Measurements from ENCODE around the gene LRP8. TPM values are rescaled to one million over a fixed set of nuclear protein-coding genes. Genes with fewer than 3 reads are reported as not detected.

Gene LRP8
- total RNA-seq, 4 donors from 2014 or later: 0.36 to 4.2 (median 1.4) TPM

DNA sequence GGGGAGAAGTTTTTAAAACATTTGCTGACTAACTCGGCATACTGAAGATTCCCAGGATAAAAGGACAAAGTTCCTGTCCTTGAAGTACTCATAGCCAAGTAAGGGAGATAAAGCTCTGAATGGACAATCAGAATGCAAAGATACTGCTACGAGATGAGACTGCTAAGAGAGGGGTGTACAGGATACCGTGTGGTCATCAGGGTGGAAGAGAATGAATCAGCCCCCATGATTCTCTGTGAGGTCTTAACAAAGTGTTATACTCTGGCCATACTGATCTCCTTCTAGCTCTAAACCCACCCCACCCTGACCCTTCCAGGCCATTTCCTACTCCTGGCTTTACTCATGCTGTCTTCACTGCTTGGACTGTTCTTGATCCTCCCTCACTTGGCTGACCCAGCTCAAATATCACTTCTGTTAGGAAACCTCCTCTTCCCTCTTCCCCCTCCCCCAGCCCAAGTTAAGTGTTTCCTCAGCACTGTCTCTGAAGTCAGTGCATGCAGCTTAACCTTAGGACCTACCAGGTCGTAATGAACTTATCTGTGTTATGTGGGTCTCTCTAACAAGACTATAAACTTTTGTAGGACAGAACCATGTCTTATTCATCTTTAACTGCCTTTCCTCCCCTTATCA lies 73.7 kb downstream of the LRP8 start:
- no peaks in the 10 kb centered on the region for H3K36me3 ChIP-seq
- TF ChIP-seq, protein P1, sequence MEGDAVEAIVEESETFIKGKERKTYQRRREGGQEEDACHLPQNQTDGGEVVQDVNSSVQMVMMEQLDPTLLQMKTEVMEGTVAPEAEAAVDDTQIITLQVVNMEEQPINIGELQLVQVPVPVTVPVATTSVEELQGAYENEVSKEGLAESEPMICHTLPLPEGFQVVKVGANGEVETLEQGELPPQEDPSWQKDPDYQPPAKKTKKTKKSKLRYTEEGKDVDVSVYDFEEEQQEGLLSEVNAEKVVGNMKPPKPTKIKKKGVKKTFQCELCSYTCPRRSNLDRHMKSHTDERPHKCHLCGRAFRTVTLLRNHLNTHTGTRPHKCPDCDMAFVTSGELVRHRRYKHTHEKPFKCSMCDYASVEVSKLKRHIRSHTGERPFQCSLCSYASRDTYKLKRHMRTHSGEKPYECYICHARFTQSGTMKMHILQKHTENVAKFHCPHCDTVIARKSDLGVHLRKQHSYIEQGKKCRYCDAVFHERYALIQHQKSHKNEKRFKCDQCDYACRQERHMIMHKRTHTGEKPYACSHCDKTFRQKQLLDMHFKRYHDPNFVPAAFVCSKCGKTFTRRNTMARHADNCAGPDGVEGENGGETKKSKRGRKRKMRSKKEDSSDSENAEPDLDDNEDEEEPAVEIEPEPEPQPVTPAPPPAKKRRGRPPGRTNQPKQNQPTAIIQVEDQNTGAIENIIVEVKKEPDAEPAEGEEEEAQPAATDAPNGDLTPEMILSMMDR (IDR thresholded peaks at IDR 0.05 in 4 of 5, conservative IDR thresholded peaks at IDR 0.05 in 1 of 5): no peak
- ATAC-seq (no peak), DNase-seq (no peak)
- no peaks in the 10 kb centered on the region for H3K27me3 ChIP-seq
- in situ Hi-C loops (cut with MboI; ENCODE audit: low sequenced_read_pairs in 4 of 4): no loop called here
- H3K9me3 ChIP-seq: no peaks in the 10 kb centered on the region
- no peak overlapping the region for H3K27ac ChIP-seq
- intact Hi-C loops (cut with DNase I; ENCODE audit: low total_unique reads): no loop called here
- no peaks in the 10 kb centered on the region for H3K4me1 ChIP-seq
- H3K4me3 ChIP-seq: no peak overlapping the region

DNA sequence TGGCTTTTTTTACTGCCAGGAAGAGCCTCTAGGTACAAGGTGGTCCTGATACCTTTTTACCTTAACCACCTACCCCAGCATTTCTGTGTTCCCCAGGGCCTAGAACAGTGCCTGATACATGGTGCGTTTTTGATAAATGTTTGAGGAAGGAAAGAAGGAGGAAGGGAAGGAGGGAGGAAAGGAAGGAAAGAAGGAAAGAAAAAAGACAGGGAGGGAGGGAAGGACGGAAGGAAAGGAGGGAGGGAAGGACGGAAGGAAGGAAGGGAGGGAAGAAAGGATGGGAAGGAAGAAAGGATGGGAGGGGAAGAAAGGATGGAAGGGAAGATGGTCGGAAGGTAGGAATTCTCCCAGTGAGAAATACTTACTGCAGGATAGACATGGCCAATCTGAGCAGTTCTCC lies 77.5 kb downstream of the LRP8 start:
- TF ChIP-seq POLR2A (IDR thresholded peaks at IDR 0.05): no peak
- TF ChIP-seq, protein P1 (IDR thresholded peaks at IDR 0.05 in 4 of 5, conservative IDR thresholded peaks at IDR 0.05 in 1 of 5): no peak
- in situ Hi-C loops (cut with MboI; ENCODE audit: low sequenced_read_pairs in 4 of 4): no loop called here
- Histone ChIP-seq H3K27ac (no peak overlapping the region), H3K9me3 (no peaks in the 10 kb centered on the region), H3K36me3 (no peaks in the 10 kb centered on the region), H3K4me1 (no peaks in the 10 kb centered on the region), H3K27me3 (peaks cover 0 to 4% (median 0%) of the 10 kb centered on the region in 3 donors), H3K4me3 (no peak overlapping the region)
- intact Hi-C loops (cut with DNase I; ENCODE audit: low total_unique reads): no loop called here
- ATAC-seq: no peak
- DNase-seq: no peak

DNA sequence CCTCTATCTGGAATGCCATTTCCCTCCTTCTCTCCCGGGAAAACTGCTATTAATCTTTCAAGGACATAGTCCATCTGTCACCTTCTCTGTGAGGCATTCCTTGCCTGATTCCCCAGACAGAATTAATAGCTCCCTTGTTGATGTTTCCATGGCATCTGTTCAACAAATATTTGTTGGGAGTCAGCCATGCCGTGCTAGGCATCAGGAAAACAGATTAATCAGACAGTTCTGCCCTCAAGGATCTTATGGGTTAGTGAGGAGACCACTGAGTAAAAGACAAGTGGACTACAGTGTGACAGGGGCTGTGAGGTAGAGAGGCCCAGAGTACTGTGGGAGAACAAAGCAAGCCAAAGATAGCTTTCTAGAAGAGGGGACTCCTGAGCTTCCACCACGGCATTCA lies 78.2 kb downstream of the LRP8 start:
- Histone ChIP-seq H3K4me1 (no peaks in the 10 kb centered on the region), H3K27me3 (peaks cover 0 to 4% (median 0%) of the 10 kb centered on the region in 3 donors), H3K27ac (no peak overlapping the region), H3K9me3 (no peaks in the 10 kb centered on the region), H3K36me3 (no peaks in the 10 kb centered on the region), H3K4me3 (no peak overlapping the region)
- intact Hi-C loops (cut with DNase I; ENCODE audit: low total_unique reads) (no loop called here), in situ Hi-C loops (cut with MboI; ENCODE audit: low sequenced_read_pairs in 4 of 4) (no loop called here)
- no peak for ATAC-seq
- DNase-seq: no peak
- TF ChIP-seq POLR2A (IDR thresholded peaks at IDR 0.05): no peak
- TF ChIP-seq, protein P1 (IDR thresholded peaks at IDR 0.05 in 4 of 5, conservative IDR thresholded peaks at IDR 0.05 in 1 of 5): no peak

DNA sequence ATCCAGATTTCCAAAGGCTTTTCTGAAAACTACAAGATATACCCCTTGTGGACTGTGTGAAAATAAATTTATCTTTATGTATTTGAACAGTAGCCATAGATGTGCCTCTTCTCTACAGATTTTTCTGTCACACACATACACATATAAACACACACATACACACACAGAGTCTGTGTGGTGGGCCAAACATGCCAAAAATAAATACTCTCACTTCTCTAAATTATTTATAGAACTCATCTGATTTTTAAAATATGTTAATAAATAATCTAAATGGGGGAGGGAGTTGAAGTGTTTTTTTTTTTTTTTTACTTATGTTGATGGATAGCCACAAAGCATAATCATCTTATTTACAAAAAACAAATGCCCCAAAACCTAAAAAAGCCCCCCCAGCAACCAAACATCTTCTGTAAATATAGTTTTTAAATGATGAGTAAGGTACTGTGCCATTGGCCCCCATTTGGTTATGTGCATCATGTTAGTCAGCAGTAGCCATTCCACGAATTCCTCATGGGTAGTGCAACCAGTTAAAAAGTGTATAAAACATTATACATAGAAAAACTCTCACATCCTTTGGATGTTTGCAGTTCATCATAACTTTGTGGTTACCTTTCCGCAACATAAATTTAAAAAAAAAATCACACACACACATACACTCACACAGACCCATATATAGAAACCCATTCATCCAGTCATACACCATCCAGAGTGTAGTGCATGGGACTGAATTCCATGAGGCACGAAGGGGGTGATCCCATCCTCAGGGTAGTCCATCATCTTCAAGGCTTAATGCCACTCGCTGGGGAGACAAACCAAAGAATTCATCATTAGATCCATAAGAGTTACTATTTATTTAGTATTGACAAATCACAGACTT lies 81.4 kb downstream of the LRP8 start:
- intact Hi-C loops (cut with DNase I; ENCODE audit: low total_unique reads): no loop called here
- no peak for DNase-seq
- H3K4me3 ChIP-seq: no peak overlapping the region
- TF ChIP-seq POLR2A (IDR thresholded peaks at IDR 0.05): no peak
- TF ChIP-seq, protein P1 (IDR thresholded peaks at IDR 0.05 in 4 of 5, conservative IDR thresholded peaks at IDR 0.05 in 1 of 5): no peak
- in situ Hi-C loops (cut with MboI; ENCODE audit: low sequenced_read_pairs in 4 of 4): no loop called here
- peaks cover 0 to 4% (median 0%) of the 10 kb centered on the region in 3 donors for H3K27me3 ChIP-seq
- H3K9me3 ChIP-seq: no peaks in the 10 kb centered on the region
- H3K36me3 ChIP-seq: no peaks in the 10 kb centered on the region
- no peaks in the 10 kb centered on the region for H3K4me1 ChIP-seq
- ATAC-seq: no peak
- H3K27ac ChIP-seq: no peak overlapping the region
